ENCODE data around the gene METTL8.

GRCh38 chr2:171323971-171324528 lies 109.7 kb downstream of the METTL8 start:
- TF ChIP-seq ZNF274 (IDR thresholded peaks at IDR 0.05; ENCODE audit: low read depth, low read length) (no peak), SUZ12 (IDR thresholded peaks at IDR 0.05; ENCODE audit: extremely low read depth, insufficient read depth, insufficient read length) (no peak), YY1 (IDR thresholded peaks at IDR 0.05; ENCODE audit: insufficient read depth, insufficient read length) (no peak)

All from NT2/D1 (cell line).